Measurements from ENCODE around the gene CELF5.
"Not testable (repeated sequence)": the region's sequence is repeated elsewhere in the genome, so short reads cannot be mapped to it uniquely, and the experiment has no call there.

Gene CELF5

GRCh38 chr19:3274245-3274941 lies 49.9 kb downstream of the CELF5 start:
- no peak for DNase-seq (ENCODE audit: low spot score)

GRCh38 chr19:3274942-3275582 lies 50.6 kb downstream of the CELF5 start:
- DNase-seq (ENCODE audit: low spot score): no peak

GRCh38 chr19:3275583-3276340 lies 51.3 kb downstream of the CELF5 start:
- DNase-seq (ENCODE audit: low spot score): peak; percentile 96

GRCh38 chr19:3276341-3276799 lies 51.9 kb downstream of the CELF5 start:
- DNase-seq (ENCODE audit: low spot score): peak; percentile 38

GRCh38 chr19:3277649-3278048 lies 53.2 kb downstream of the CELF5 start:
- DNase-seq (ENCODE audit: low spot score): no peak

- no peak for DNase-seq (ENCODE audit: low spot score)
These were observed 53.8 kb downstream of the CELF5 start for GRCh38 chr19:3278294-3278693.

GRCh38 chr19:3278749-3279148 lies 54.3 kb downstream of the CELF5 start:
- no peak for DNase-seq (ENCODE audit: low spot score)

GRCh38 chr19:3279306-3279705 lies 54.8 kb downstream of the CELF5 start:
- no peak for DNase-seq (ENCODE audit: low spot score)

- DNase-seq (ENCODE audit: low spot score): no peak
These were observed 56.6 kb downstream of the CELF5 start for GRCh38 chr19:3281026-3281425.

- DNase-seq (ENCODE audit: low spot score): no peak
These were observed 57.7 kb downstream of the CELF5 start for GRCh38 chr19:3282155-3282554.

GRCh38 chr19:3282564-3282963 lies 58.1 kb downstream of the CELF5 start:
- DNase-seq (ENCODE audit: low spot score): no peak

- no peak for DNase-seq (ENCODE audit: low spot score)
These were observed 58.8 kb downstream of the CELF5 start for GRCh38 chr19:3283246-3283751.

- DNase-seq (ENCODE audit: low spot score): no peak
These were observed 59.6 kb downstream of the CELF5 start for GRCh38 chr19:3283886-3284657.

GRCh38 chr19:3284759-3285646 lies 60.5 kb downstream of the CELF5 start:
- peak; percentile 64 for DNase-seq (ENCODE audit: low spot score)

GRCh38 chr19:3285647-3286176 lies 61.3 kb downstream of the CELF5 start:
- DNase-seq (ENCODE audit: low spot score): peak; percentile 69

- DNase-seq (ENCODE audit: low spot score): no peak
These were observed 63.4 kb downstream of the CELF5 start for GRCh38 chr19:3287814-3288213.

- not testable (repeated sequence) for DNase-seq (ENCODE audit: low spot score)
These were observed 64.0 kb downstream of the CELF5 start for GRCh38 chr19:3288437-3288836.

- DNase-seq (ENCODE audit: low spot score): no peak
These were observed 65.6 kb downstream of the CELF5 start for GRCh38 chr19:3289971-3290569.

- not testable (repeated sequence) for DNase-seq (ENCODE audit: low spot score)
These were observed 66.4 kb downstream of the CELF5 start for GRCh38 chr19:3290858-3291257.

- no peak for DNase-seq (ENCODE audit: low spot score)
These were observed 67.2 kb downstream of the CELF5 start for GRCh38 chr19:3291644-3292043.
